ENCODE results near the gene PKDCC.
A peak's percentile ranks its signal among the peaks of the same experiment; 100 is the strongest.

The PKDCC gene

DNA sequence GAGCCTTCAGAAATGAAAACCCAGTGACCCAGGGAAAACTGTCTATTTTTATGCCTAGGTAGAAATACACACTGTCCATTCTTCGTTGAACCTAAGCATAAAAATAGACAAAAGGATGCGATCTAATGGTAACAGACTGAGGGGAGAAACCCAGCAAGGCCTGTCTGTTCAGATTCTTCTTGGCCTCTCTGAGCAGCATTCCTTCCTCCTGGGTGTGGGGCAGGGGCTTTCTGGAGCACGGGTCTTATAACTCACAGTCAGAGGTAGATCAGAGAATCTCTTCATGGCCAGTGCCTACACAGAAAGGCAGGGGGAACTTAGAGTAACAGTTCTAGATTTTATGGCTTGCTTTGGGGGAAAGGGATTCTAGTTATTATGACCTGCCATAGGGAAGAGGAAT, 56.0 kb downstream of the PKDCC start:
- Mint-ChIP-seq H3K27ac (peak overlapping the region in 2 of 3 experiments; percentile 91 to 99), H3K27me3 (ENCODE audit: low read depth) (no peaks in the 10 kb centered on the region), H3K4me3 (no peak overlapping the region), H3K9me3 (no peaks in the 10 kb centered on the region), H3K4me1 (peaks cover 48% of the 10 kb centered on the region), H3K36me3 (ENCODE audit: low read depth) (no peaks in the 10 kb centered on the region)
- TF ChIP-seq, protein P1, sequence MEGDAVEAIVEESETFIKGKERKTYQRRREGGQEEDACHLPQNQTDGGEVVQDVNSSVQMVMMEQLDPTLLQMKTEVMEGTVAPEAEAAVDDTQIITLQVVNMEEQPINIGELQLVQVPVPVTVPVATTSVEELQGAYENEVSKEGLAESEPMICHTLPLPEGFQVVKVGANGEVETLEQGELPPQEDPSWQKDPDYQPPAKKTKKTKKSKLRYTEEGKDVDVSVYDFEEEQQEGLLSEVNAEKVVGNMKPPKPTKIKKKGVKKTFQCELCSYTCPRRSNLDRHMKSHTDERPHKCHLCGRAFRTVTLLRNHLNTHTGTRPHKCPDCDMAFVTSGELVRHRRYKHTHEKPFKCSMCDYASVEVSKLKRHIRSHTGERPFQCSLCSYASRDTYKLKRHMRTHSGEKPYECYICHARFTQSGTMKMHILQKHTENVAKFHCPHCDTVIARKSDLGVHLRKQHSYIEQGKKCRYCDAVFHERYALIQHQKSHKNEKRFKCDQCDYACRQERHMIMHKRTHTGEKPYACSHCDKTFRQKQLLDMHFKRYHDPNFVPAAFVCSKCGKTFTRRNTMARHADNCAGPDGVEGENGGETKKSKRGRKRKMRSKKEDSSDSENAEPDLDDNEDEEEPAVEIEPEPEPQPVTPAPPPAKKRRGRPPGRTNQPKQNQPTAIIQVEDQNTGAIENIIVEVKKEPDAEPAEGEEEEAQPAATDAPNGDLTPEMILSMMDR (IDR thresholded peaks at IDR 0.05; ENCODE audit: unreplicated experiment in 3 of 3) = no peak

DNA sequence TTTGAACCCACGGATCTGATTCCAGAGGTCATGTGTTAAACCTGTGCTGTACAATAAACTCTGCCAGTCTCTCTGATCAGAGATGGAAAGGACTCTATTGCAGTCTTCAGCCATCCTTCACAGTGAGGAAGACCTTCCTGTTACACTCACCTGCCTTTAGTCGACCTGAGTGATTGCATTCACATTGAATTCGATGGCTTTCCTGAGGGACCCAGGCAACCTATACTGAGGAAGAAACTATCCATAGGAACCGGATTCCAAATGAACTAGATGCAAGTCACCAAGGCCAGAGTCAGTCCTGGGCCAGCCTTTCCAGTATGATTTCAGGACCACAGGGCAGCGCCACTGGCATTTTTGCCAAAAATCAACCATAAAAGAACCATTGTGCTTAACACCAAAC, 56.8 kb downstream of the PKDCC start:
- Mint-ChIP-seq H3K27me3 (ENCODE audit: low read depth) (no peaks in the 10 kb centered on the region), H3K4me1 (peaks cover 40% of the 10 kb centered on the region), H3K27ac (peak overlapping the region in 2 of 3 experiments; percentile 91 to 99), H3K9me3 (no peaks in the 10 kb centered on the region), H3K4me3 (no peak overlapping the region), H3K36me3 (ENCODE audit: low read depth) (no peaks in the 10 kb centered on the region)
- TF ChIP-seq, protein P1 (IDR thresholded peaks at IDR 0.05; ENCODE audit: unreplicated experiment in 3 of 3) = no peak

DNA sequence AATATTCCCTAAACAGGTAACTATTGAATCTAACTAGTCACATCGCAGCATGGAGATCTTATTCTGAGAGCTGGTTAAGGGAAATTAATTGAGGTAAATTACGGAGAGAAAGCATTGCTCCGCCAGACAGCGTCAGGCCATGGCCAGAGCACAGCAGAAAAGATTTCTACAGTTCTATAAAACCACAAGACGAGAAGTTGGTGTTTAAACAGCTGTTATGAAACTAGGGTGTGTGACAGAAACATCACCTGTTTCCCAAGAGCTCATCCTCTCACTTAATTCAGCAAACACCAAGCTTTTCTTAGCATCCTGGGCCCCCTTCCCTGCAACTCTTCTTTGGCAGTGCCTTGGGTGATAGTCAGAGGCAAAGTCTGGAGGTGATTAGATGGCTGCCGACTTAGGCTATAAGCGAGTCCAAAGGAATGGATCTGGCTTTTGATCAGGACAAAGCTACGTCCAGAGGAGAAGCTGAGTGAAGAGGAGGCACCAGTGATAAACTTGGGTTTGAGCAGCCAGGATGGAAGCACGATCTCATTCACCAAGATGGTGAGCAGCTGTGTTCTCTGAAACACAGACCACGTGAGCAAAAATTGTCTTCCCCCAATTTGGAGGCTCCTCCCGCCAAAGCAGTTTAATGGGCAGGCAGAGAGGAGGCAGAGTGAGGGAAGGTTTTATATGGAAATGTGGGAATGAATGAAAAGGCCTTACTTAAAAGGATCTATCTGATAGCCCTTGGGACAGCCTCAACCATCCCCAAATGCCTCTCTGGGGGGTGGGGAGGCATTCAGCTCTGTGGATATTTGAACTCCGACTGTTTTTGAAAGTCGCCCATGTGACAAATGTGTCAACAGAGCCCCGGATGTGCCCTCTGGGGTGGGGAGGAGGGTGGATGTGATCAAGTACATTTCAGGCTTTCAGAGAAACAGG, 57.8 kb downstream of the PKDCC start:
- H3K27me3 Mint-ChIP-seq (ENCODE audit: low read depth) = no peaks in the 10 kb centered on the region
- peak overlapping the region in 1 of 3 experiments; percentile 20 for H3K4me3 Mint-ChIP-seq
- H3K27ac Mint-ChIP-seq = no peak overlapping the region
- peaks cover 31% of the 10 kb centered on the region for H3K4me1 Mint-ChIP-seq
- no peaks in the 10 kb centered on the region for H3K9me3 Mint-ChIP-seq
- TF ChIP-seq, protein P1 (IDR thresholded peaks at IDR 0.05; ENCODE audit: unreplicated experiment in 3 of 3) = no peak
- H3K36me3 Mint-ChIP-seq (ENCODE audit: low read depth) = no peaks in the 10 kb centered on the region

DNA sequence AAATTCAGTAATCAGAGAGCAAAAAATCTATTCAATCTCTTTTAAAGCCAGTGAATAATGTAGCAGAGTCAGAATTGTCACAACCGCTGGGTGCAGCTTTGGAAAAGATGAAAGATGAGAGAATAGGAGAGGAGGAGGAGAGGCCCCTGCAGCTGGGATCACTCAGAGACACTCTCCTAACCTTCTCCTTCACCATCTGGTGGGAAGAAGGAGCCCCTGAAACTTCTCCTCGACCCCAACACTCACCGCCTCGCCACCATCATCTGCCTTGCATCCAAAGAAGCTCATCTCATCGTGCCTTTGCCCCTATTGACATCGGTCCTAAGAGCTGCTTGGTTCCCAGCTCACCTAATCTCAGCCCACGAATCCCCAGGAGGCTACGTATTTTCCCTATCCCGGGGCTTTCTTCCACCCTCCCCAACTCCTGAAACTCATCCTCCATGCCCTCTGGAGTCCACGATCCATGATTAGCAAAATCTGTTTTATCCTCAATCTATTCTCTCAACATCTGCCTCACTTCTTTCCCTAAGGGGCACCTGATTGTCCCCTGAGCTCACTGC, 58.5 kb downstream of the PKDCC start:
- Mint-ChIP-seq H3K4me1 (peaks cover 29% of the 10 kb centered on the region), H3K36me3 (ENCODE audit: low read depth) (no peaks in the 10 kb centered on the region), H3K4me3 (no peak overlapping the region), H3K27ac (no peak overlapping the region), H3K27me3 (ENCODE audit: low read depth) (no peaks in the 10 kb centered on the region), H3K9me3 (no peaks in the 10 kb centered on the region)
- TF ChIP-seq, protein P1 (IDR thresholded peaks at IDR 0.05; ENCODE audit: unreplicated experiment in 3 of 3) = no peak

DNA sequence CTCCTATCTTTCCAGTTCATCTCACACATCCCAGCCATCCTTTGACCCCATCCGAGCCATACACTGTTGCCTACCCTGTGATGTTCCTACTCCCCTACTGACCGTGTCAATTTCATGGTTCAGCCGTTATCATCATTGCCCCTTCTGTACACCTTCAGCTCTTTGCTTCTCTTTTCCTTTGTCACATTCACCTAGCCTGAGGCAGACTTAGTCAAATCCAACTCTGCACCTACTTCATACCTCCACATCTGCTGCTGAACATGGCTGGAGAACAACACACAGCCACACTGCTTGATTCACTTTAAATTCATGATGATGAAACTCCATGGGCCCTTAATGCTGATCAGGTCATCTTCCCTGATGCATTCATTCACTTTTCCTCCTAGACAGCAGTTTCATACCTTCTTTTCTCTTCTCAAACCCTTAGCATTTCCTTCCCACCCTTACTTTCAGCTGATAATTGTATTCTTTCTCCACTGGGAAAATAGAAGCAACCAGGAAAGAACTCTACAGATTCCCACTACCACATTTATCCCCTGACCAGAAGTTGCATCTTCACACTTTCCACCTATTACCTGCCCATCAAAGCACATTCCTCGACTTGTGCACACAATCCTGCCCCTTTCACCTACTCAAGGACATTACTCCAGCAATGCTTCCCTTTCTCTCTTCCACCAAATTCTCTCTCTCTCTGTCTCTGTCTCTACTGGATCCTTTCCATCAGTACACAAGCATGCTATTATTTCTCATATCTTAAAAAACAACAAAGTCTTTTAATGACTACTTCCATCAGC, 59.6 kb downstream of the PKDCC start:
- H3K27ac Mint-ChIP-seq = no peak overlapping the region
- peaks cover 26% of the 10 kb centered on the region for H3K4me1 Mint-ChIP-seq
- H3K9me3 Mint-ChIP-seq = no peaks in the 10 kb centered on the region
- no peaks in the 10 kb centered on the region for H3K27me3 Mint-ChIP-seq (ENCODE audit: low read depth)
- no peak overlapping the region for H3K4me3 Mint-ChIP-seq
- TF ChIP-seq, protein P1 (IDR thresholded peaks at IDR 0.05; ENCODE audit: unreplicated experiment in 3 of 3) = no peak
- H3K36me3 Mint-ChIP-seq (ENCODE audit: low read depth) = no peaks in the 10 kb centered on the region
